Subcutaneous abdominal adipose tissue (tissue), 5 donors: ENCODE measurements around the gene TMEM86B.

Experiments
- H3K27ac ChIP-seq: one replicate; pipeline ENCODE4 v1.7.0; 2013; ENCODE audit warnings: low read depth, mild to moderate bottlenecking, inconsistent platforms, low read length, moderate library complexity
- H3K27me3 ChIP-seq, 5 donors: one replicate each; pipeline ENCODE4 v1.7.0; 2013; ENCODE audit warnings: low read length in 5 of 5, inconsistent platforms in 1 of 5; ENCODE audit not compliant: control insufficient read depth in 5 of 5, insufficient read depth in 4 of 5
- H3K36me3 ChIP-seq, 5 donors: one replicate each; pipeline ENCODE4 v1.7.0; 2013; ENCODE audit warnings: low read length in 5 of 5; ENCODE audit not compliant: control insufficient read depth in 5 of 5, insufficient read depth in 5 of 5
- H3K4me1 ChIP-seq, 5 donors: one replicate each; pipeline ENCODE4 v1.7.0; 2013; ENCODE audit warnings: low read length in 5 of 5, mild to moderate bottlenecking in 3 of 5, moderate library complexity in 1 of 5; ENCODE audit not compliant: control insufficient read depth in 5 of 5, insufficient read depth in 5 of 5
- H3K4me3 ChIP-seq, 5 donors: one replicate each; pipeline ENCODE4 v1.7.0; 2013; ENCODE audit warnings: low read length in 5 of 5, low read depth in 1 of 5
- H3K9ac ChIP-seq, 5 donors: one replicate each; pipeline ENCODE4 v1.7.0; 2013; ENCODE audit warnings: low read length in 5 of 5, mild to moderate bottlenecking in 4 of 5, moderate library complexity in 3 of 5
- H3K9me3 ChIP-seq, 5 donors: one replicate each; pipeline ENCODE4 v1.7.0; 2013; ENCODE audit warnings: low read length in 5 of 5; ENCODE audit not compliant: control insufficient read depth in 5 of 5
- donor health status: healthy.
- donor health status: healthy.
- donor health status: healthy.
- donor health status: healthy.
- donor health status: healthy.

Gene TMEM86B

GRCh38 chr19:55228403-55229031 is at the start of gene TMEM86B:
TSS of gene TMEM86B (minus strand) at chr19:55228763. CDS start at chr19:55228741, 22 bp downstream.
- Histone ChIP-seq H3K27ac (no peak within 1 kb of the TSS), H3K9ac (no peak within 1 kb of the TSS), H3K9me3 (no peaks in the 10 kb centered on the region), H3K27me3 (no peaks in the 10 kb centered on the region), H3K4me3 (no peak within 1 kb of the TSS), H3K4me1 (no peaks in the 10 kb centered on the region), H3K36me3 (peaks cover 0 to 79% (median 65%) of the 10 kb centered on the region in 5 donors)

GRCh38 chr19:55277494-55277893 is 48.9 kb upstream of the TMEM86B start:
- H3K9ac ChIP-seq = no peak overlapping the region
- H3K4me3 ChIP-seq = no peak overlapping the region
- no peaks in the 10 kb centered on the region for H3K9me3 ChIP-seq
- H3K4me1 ChIP-seq = peaks cover 0 to 23% (median 14%) of the 10 kb centered on the region in 5 donors
- H3K27me3 ChIP-seq = peaks cover 0 to 2% (median 0%) of the 10 kb centered on the region in 5 donors
- H3K36me3 ChIP-seq = peaks cover 0 to 46% (median 29%) of the 10 kb centered on the region in 5 donors
- no peak overlapping the region for H3K27ac ChIP-seq

- no peaks in the 10 kb centered on the region for H3K27me3 ChIP-seq
- peaks cover 0 to 23% (median 14%) of the 10 kb centered on the region in 5 donors for H3K4me1 ChIP-seq
- H3K27ac ChIP-seq = no peak overlapping the region
- no peaks in the 10 kb centered on the region for H3K9me3 ChIP-seq
- H3K9ac ChIP-seq = no peak overlapping the region
- H3K4me3 ChIP-seq = no peak overlapping the region
- peaks cover 0 to 50% (median 32%) of the 10 kb centered on the region in 5 donors for H3K36me3 ChIP-seq
Measured at GRCh38 chr19:55276720-55277430, 48.3 kb upstream of the TMEM86B start.

- H3K36me3 ChIP-seq = peaks cover 0 to 50% (median 32%) of the 10 kb centered on the region in 5 donors
- H3K4me3 ChIP-seq = no peak overlapping the region
- H3K27ac ChIP-seq = no peak overlapping the region
- no peaks in the 10 kb centered on the region for H3K9me3 ChIP-seq
- no peak overlapping the region for H3K9ac ChIP-seq
- H3K27me3 ChIP-seq = no peaks in the 10 kb centered on the region
- peaks cover 0 to 22% (median 14%) of the 10 kb centered on the region in 5 donors for H3K4me1 ChIP-seq
Measured at GRCh38 chr19:55275851-55276719, 47.5 kb upstream of the TMEM86B start.

- Histone ChIP-seq H3K36me3 (peaks cover 0 to 62% (median 45%) of the 10 kb centered on the region in 5 donors), H3K4me3 (no peak overlapping the region), H3K9ac (no peak overlapping the region), H3K27me3 (no peaks in the 10 kb centered on the region), H3K4me1 (peaks cover 0 to 4% (median 2%) of the 10 kb centered on the region in 5 donors), H3K9me3 (no peaks in the 10 kb centered on the region), H3K27ac (no peak overlapping the region)
Measured at GRCh38 chr19:55273978-55274707, 45.6 kb upstream of the TMEM86B start.

- peaks cover 0 to 56% (median 39%) of the 10 kb centered on the region in 5 donors for H3K36me3 ChIP-seq
- H3K27ac ChIP-seq = no peak overlapping the region
- no peak overlapping the region for H3K4me3 ChIP-seq
- H3K9ac ChIP-seq = no peak overlapping the region
- H3K9me3 ChIP-seq = no peaks in the 10 kb centered on the region
- no peaks in the 10 kb centered on the region for H3K4me1 ChIP-seq
- H3K27me3 ChIP-seq = no peaks in the 10 kb centered on the region
Measured at GRCh38 chr19:55272142-55272541, 43.6 kb upstream of the TMEM86B start.

GRCh38 chr19:55270172-55270942 is 41.8 kb upstream of the TMEM86B start:
- H3K36me3 ChIP-seq = peaks cover 0 to 41% (median 31%) of the 10 kb centered on the region in 5 donors

GRCh38 chr19:55269299-55269698 is 40.7 kb upstream of the TMEM86B start:
- Histone ChIP-seq H3K9me3 (no peaks in the 10 kb centered on the region), H3K27ac (no peak overlapping the region), H3K27me3 (no peaks in the 10 kb centered on the region), H3K36me3 (peaks cover 0 to 34% (median 31%) of the 10 kb centered on the region in 5 donors), H3K9ac (no peak overlapping the region), H3K4me3 (no peak overlapping the region), H3K4me1 (no peaks in the 10 kb centered on the region)

More at GRCh38 chr19:55270172-55270942, 41.8 kb upstream of the TMEM86B start:
- no peaks in the 10 kb centered on the region for H3K4me1 ChIP-seq
- no peak overlapping the region for H3K27ac ChIP-seq
- H3K9ac ChIP-seq = no peak overlapping the region
- H3K27me3 ChIP-seq = no peaks in the 10 kb centered on the region
- H3K4me3 ChIP-seq = no peak overlapping the region
- no peaks in the 10 kb centered on the region for H3K9me3 ChIP-seq

- no peak overlapping the region for H3K9ac ChIP-seq
- no peak overlapping the region for H3K4me3 ChIP-seq
- H3K36me3 ChIP-seq = peaks cover 0 to 20% (median 18%) of the 10 kb centered on the region in 5 donors
- H3K4me1 ChIP-seq = no peaks in the 10 kb centered on the region
- H3K27ac ChIP-seq = no peak overlapping the region
- H3K27me3 ChIP-seq = no peaks in the 10 kb centered on the region
- no peaks in the 10 kb centered on the region for H3K9me3 ChIP-seq
Measured at GRCh38 chr19:55266840-55267239, 38.3 kb upstream of the TMEM86B start.
